Nephron (organoid): ENCODE data around the gene MIX23.

ENCODE experiments used
- H3K27ac Mint-ChIP-seq, 3 experiments: 2 replicates each; pipeline ENCODE4 v1.8.0; 2020; ENCODE audit warnings: mixed read lengths in 3 of 3, mild to moderate bottlenecking in 2 of 3, moderate library complexity in 1 of 3
- H3K27me3 Mint-ChIP-seq: 2 replicates; pipeline ENCODE4 v1.8.0; 2021; ENCODE audit warnings: low read depth, mild to moderate bottlenecking, moderate library complexity, mixed read lengths
- H3K36me3 Mint-ChIP-seq: 2 replicates; pipeline ENCODE4 v1.8.0; 2020; ENCODE audit warnings: low read depth, mixed read lengths
- H3K4me1 Mint-ChIP-seq: 2 replicates; pipeline ENCODE4 v1.8.0; 2020; ENCODE audit warnings: mixed read lengths
- H3K4me3 Mint-ChIP-seq, 3 experiments: 2 replicates each; pipeline ENCODE4 v1.8.0; 2020; ENCODE audit warnings: mild to moderate bottlenecking in 3 of 3, mixed read lengths in 3 of 3, moderate library complexity in 2 of 3
- H3K9me3 Mint-ChIP-seq: 2 replicates; pipeline ENCODE4 v1.8.0; 2020; ENCODE audit warnings: mixed read lengths
- TF ChIP-seq, protein P1 (sequence below), 3 experiments: fragments of 200-600 bp; sonication (generic); IDR thresholded peaks; one replicate each; pipeline ENCODE4 v1.5.0; 2021; ENCODE audit warnings: antibody characterized with exemption in 3 of 3; ENCODE audit not compliant: unreplicated experiment in 3 of 3

MIX23 gene

GRCh38 chr3:122382888-122383666, at the start of gene MIX23:
Gene MIX23, minus strand, starts transcription at chr3:122383231. Its CDS starts 7 bp downstream, at chr3:122383224.
- no peaks in the 10 kb centered on the region for H3K9me3 Mint-ChIP-seq
- peak within 1 kb of the TSS; percentile 94 to 96 (median 95) for H3K4me3 Mint-ChIP-seq
- H3K4me1 Mint-ChIP-seq: peaks cover 26% of the 10 kb centered on the region
- H3K36me3 Mint-ChIP-seq: no peaks in the 10 kb centered on the region
- H3K27me3 Mint-ChIP-seq: no peaks in the 10 kb centered on the region
- peak within 1 kb of the TSS; percentile 88 to 95 (median 90) for H3K27ac Mint-ChIP-seq
- TF ChIP-seq, protein P1, sequence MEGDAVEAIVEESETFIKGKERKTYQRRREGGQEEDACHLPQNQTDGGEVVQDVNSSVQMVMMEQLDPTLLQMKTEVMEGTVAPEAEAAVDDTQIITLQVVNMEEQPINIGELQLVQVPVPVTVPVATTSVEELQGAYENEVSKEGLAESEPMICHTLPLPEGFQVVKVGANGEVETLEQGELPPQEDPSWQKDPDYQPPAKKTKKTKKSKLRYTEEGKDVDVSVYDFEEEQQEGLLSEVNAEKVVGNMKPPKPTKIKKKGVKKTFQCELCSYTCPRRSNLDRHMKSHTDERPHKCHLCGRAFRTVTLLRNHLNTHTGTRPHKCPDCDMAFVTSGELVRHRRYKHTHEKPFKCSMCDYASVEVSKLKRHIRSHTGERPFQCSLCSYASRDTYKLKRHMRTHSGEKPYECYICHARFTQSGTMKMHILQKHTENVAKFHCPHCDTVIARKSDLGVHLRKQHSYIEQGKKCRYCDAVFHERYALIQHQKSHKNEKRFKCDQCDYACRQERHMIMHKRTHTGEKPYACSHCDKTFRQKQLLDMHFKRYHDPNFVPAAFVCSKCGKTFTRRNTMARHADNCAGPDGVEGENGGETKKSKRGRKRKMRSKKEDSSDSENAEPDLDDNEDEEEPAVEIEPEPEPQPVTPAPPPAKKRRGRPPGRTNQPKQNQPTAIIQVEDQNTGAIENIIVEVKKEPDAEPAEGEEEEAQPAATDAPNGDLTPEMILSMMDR (IDR thresholded peaks at IDR 0.05; ENCODE audit: unreplicated experiment in 3 of 3): no peak

DNA sequence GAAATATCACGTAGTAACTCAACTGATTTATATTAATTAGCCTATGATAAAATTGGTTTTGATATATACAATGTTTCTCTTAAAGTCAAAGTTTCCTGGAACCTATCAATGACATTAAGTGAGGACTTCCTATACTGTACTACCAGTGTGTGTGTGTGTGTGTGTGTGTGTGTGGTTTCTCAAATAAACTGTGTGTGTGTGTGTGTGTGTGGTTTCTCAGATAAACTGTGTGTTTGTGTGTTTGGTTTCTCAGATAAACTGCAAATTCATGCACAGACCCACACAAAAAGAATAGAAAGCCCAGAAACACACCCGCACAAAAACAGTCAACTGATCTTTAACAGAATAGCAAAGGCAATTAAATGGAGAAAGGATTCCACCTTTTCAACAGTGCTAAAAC, 47.3 kb upstream of the MIX23 start:
- Mint-ChIP-seq H3K4me3 (no peak overlapping the region), H3K27me3 (no peaks in the 10 kb centered on the region), H3K9me3 (no peaks in the 10 kb centered on the region), H3K4me1 (no peaks in the 10 kb centered on the region), H3K36me3 (peaks cover 83% of the 10 kb centered on the region), H3K27ac (no peak overlapping the region)
- TF ChIP-seq, protein P1 (IDR thresholded peaks at IDR 0.05; ENCODE audit: unreplicated experiment in 3 of 3): no peak

DNA sequence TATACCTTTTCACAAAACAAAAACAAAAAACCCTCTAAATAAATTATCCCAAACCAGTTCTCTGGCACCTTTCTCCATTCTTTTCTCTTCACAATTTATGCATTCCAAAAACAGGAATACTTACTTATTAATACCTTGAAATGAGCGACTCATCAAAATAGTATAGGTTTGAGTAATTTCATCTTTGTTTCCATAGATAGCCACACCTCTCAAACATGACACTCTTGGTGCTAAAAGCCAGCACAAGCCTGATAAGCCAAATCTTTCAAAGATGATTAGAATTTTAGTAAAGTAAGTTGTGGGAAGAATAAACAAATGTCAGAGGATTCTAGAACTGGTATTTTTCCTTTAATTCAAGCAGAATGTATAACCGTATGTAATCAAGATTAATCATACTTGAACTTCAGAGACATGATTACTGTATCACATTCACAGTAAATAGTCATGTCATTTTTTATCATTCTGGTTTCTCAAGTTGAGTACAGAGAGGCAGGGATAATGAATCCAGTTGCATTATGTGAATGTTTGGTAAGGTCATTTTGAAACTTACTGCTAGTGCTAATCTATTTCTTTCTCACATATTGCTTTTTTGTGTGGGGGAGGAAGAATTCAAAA, 44.9 kb upstream of the MIX23 start:
- TF ChIP-seq, protein P1 (IDR thresholded peaks at IDR 0.05; ENCODE audit: unreplicated experiment in 3 of 3): no peak
- H3K4me1 Mint-ChIP-seq: no peaks in the 10 kb centered on the region

DNA sequence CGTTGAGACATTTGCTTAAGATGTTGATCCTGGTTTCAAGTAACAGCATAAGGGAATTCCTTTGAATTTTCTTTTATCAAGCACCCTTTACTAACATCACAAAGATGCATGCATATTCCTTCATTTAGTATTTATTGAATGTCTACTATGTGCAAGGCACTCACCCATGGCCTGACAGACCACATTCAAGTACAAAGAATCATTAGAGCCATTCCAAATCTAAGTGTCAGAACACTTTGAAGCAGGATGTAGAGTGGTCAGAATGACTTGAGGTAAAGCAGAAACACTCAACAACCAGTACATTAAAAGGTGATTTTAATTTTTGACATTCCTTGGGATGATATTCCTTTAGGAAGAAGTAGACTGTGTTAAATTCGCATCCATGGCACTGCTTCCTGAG, 38.8 kb upstream of the MIX23 start:
- TF ChIP-seq, protein P1 (IDR thresholded peaks at IDR 0.05; ENCODE audit: unreplicated experiment in 3 of 3): no peak
- Mint-ChIP-seq H3K36me3 (peaks cover 32% of the 10 kb centered on the region), H3K4me1 (peaks cover 7% of the 10 kb centered on the region), H3K4me3 (no peak overlapping the region), H3K27me3 (no peaks in the 10 kb centered on the region), H3K9me3 (no peaks in the 10 kb centered on the region), H3K27ac (no peak overlapping the region)

More for the DNA sequence above, 44.9 kb upstream of the MIX23 start:
- Mint-ChIP-seq H3K36me3 (peaks cover 70% of the 10 kb centered on the region), H3K27me3 (no peaks in the 10 kb centered on the region), H3K27ac (no peak overlapping the region), H3K9me3 (no peaks in the 10 kb centered on the region), H3K4me3 (no peak overlapping the region)

- TF ChIP-seq, protein P1 (IDR thresholded peaks at IDR 0.05; ENCODE audit: unreplicated experiment in 3 of 3): no peak
- no peaks in the 10 kb centered on the region for H3K9me3 Mint-ChIP-seq
- peaks cover 14% of the 10 kb centered on the region for H3K4me1 Mint-ChIP-seq
- no peak overlapping the region for H3K27ac Mint-ChIP-seq
- H3K36me3 Mint-ChIP-seq: peaks cover 25% of the 10 kb centered on the region
- H3K27me3 Mint-ChIP-seq: no peaks in the 10 kb centered on the region
- no peak overlapping the region for H3K4me3 Mint-ChIP-seq
These were observed 38.1 kb upstream of the MIX23 start for GRCh38 chr3:122421101-122421500.
